Measurements from ENCODE around the gene THBS3. TPM values are rescaled to one million over a fixed set of nuclear protein-coding genes. Genes with fewer than 3 reads are reported as not detected.
"Not testable (repeated sequence)": the region's sequence is repeated elsewhere in the genome, so short reads cannot be mapped to it uniquely, and the experiment has no call there.

The THBS3 gene
- total RNA-seq, 2 experiments from 2014 or later = 25.1 to 26.3 TPM

DNA sequence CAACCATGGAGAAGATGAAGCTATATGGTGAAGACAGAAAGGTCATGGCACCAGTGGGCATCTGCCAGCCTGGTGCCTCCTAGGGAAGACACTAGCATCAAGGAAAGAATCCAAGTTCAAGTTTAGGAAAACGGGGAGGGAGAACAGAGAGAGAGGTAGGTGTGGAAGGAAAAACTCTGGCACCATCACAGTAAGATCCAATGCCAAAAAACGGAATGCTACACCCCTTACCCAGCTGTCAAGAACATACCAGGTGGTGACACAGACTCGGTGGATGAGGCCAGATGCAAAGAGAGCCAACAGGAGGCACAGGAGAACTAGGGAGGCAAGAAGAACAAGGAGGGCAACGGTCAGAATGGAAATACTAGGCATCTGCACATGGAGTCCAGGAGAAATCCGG is 38.2 kb downstream of the THBS3 start:
- POLR2A ChIA-PET = interaction anchor here (2.9 kb wide), 1 partner anchor 78 kb away, joined by 15 read pairs; no protein-coding TSS in a partner anchor
- H3K27me3 Mint-ChIP-seq = no peaks in the 10 kb centered on the region
- ATAC-seq (ENCODE audit: low read depth) (no peak), DNase-seq (no peak)
- H3K4me3 Mint-ChIP-seq = no peak overlapping the region
- peaks cover 28% of the 10 kb centered on the region for H3K4me1 Mint-ChIP-seq
- H3K27ac Mint-ChIP-seq = no peak overlapping the region
- H3K36me3 Mint-ChIP-seq = peaks cover 14% of the 10 kb centered on the region
- no peaks in the 10 kb centered on the region for H3K9me3 Mint-ChIP-seq

DNA sequence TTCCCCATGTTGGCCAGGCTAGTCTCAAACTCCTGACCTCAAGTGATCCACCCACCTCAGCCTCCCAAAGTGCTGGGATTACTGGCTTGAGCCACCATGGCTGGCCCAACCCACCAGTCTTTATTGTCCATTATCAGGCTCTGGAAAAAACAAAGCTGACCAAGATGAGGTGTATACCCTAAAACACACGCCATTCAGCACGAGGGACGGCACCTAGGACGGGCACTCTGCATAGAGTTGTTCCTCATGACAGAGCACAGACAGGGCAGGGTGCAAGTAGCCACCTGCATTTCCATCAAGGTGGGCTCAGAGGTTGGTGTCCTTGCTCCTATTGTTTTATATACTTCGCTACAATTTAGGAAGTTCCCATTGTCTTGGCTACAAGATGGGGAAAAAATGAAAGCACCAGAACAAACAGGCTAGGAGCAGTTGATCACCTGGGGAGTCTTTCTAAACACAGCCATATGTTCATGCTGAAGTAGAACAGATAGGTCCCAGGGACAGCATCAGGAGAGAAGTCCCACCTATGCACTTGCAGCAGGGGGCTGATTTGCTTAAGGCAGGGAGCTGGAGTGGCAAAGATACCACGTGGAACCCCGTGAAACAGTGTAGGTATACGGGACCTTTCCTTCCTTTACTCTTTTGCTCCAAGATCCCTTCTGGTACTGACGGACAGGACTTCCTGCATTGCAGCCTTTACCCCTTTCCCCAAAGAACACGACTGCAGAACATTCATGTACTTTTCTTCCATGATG is 39.1 kb downstream of the THBS3 start:
- Mint-ChIP-seq H3K27me3 (no peaks in the 10 kb centered on the region), H3K36me3 (peaks cover 14% of the 10 kb centered on the region), H3K4me1 (peaks cover 26% of the 10 kb centered on the region), H3K9me3 (no peaks in the 10 kb centered on the region), H3K27ac (no peak overlapping the region), H3K4me3 (no peak overlapping the region)
- POLR2A ChIA-PET = interaction anchor here (1.0 to 2.9 kb wide), 2 partner anchors 77 to 80 kb away, joined by 4 to 15 read pairs; no protein-coding TSS in a partner anchor
- DNase-seq (no peak), ATAC-seq (ENCODE audit: low read depth) (no peak)

DNA sequence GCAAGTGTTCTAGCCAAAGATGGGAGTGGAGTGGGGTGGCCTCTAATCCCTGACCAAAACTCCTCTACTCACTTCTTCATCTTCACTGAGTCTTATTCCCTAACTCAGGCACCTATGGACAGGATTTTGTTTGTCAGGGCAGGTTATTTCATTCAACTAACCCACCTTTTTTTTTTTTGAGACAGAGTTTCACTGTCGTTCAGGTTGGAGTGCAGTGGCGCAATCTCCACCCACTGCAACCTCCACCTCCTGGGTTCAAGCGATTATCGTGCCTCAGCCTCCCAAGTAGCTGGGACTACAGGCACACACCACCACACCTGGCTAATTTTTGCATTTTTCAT is 39.6 kb downstream of the THBS3 start:
- not testable (repeated sequence) for H3K4me3 Mint-ChIP-seq; H3K27me3 Mint-ChIP-seq; ATAC-seq (ENCODE audit: low read depth); H3K27ac Mint-ChIP-seq; DNase-seq; H3K9me3 Mint-ChIP-seq
- H3K4me1 Mint-ChIP-seq = peaks cover 21% of the 10 kb centered on the region
- POLR2A ChIA-PET = interaction anchor here (0.9 to 2.9 kb wide), 4 partner anchors 39 to 83 kb away, joined by 3 to 15 read pairs (median 4); no protein-coding TSS in a partner anchor
- peaks cover 13% of the 10 kb centered on the region for H3K36me3 Mint-ChIP-seq

DNA sequence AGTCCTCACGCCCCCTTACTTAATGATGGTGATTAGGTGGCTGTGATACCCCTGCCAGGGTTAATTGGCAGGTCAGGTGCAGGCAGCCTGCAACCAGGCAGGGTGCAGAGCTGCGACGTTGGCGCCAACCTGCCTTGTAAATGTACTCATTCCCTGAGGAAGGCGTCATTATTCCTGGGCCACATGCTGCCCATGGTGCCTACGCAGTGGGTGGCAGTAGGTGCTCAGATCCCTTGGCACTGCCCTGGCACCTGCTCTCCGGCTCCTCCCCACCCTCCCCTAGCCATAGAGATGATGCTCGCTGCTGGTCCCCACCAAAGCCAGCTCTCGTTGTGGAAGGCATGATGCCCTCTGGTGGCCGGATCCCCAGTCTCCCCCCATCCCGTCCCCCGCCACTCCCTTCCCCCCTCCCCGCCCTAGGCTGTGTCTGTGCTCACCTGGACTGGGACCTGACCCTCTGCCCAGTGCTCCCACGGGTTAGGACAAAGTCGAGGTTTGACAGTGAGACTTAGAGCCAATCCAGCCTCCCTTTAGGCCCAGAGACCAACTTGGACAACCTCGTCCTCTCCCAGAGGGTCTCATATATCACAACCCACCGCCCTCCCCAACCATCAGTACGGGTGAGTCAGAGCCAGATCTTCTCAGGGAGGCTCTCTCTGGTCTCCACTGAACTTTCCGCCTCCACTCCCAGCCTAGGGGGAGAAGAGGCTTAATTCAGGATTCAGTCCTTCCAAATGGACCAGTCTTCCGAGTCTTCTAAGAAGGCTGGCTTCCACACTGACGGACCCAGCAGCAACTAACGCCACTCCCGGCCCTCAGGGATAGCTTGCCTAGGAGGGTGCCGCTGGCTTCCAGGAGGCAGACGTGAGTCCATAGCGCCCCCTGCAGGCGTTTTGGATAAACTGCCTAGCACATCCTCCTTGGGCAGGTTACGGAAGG is 40.3 kb downstream of the THBS3 start:
- ATAC-seq (ENCODE audit: low read depth) = peak; percentile 76
- POLR2A ChIA-PET = interaction anchor here (0.9 to 2.9 kb wide), 4 partner anchors 38 to 82 kb away, joined by 3 to 15 read pairs (median 4); no protein-coding TSS in a partner anchor
- Mint-ChIP-seq H3K4me1 (peaks cover 19% of the 10 kb centered on the region), H3K9me3 (no peaks in the 10 kb centered on the region), H3K36me3 (peaks cover 12% of the 10 kb centered on the region), H3K27ac (peak overlapping the region; percentile 54), H3K4me3 (peak overlapping the region; percentile 63), H3K27me3 (no peaks in the 10 kb centered on the region)
- peak; percentile 87 for DNase-seq

DNA sequence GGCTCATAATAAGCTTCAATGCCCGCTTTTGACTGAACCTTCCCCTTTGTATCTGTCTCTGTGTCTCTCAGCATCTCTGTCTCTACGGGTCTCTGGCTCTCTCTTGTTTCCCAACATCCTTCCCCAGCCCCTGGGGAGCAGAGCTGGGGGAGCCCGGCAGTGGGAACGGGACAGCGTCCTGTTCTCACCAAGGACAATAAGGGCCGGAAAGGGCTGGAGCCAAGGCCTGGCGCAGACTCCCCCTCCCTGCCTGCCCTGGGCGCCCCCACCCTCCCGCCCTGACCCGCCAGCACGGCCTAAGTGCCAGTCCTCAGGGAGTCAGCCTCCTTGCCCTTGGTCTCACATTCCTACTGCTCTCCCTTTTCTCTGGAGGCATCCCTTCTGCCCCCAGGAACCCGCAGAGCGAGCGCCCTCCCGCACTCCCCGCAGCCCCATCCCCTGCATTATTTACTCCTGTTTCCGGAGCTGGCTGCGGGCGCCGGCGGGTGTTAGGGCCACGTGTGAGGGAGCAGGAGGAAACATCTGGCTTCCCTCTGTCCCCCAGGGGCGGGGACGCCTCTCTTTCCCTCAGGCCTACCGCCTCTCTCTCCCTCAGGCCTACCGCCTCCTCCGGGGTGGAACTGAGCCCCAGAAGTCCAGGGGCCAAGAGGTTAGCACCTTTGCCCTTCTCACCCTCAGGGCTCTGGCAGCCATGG is 41.1 kb downstream of the THBS3 start:
- DNase-seq = no peak
- Mint-ChIP-seq H3K4me1 (peaks cover 13% of the 10 kb centered on the region), H3K36me3 (peaks cover 12% of the 10 kb centered on the region), H3K27me3 (no peaks in the 10 kb centered on the region), H3K4me3 (peak overlapping the region; percentile 63), H3K27ac (no peak overlapping the region), H3K9me3 (no peaks in the 10 kb centered on the region)
- POLR2A ChIA-PET = interaction anchor here (1.0 to 2.9 kb wide), 3 partner anchors 37 to 75 kb away, joined by 3 to 15 read pairs (median 3); no protein-coding TSS in a partner anchor
- no peak for ATAC-seq (ENCODE audit: low read depth)

DNA sequence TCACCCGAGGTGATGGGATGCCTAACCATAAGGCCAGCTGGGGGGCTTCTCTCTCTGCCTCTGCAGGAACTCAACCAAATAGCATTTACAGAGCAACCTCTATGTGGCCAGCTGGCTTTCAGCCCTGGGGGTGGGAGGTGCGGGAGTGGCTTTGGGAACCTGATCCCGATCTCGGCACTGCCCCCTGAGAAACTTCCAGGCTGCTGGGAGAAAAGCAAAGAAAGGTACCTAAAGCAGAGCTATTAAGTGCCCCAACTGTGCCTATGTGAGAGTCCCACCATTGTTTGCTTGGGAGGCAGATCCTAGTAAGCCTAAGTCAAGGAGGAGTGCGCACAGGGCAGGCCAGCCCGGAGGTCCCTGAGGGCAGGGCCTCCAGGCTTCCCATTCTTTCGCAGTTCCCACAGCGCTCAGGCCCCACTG is 41.6 kb downstream of the THBS3 start:
- H3K27ac Mint-ChIP-seq = no peak overlapping the region
- POLR2A ChIA-PET = interaction anchor here (1.0 kb wide), 1 partner anchor 75 kb away, joined by 3 read pairs; no protein-coding TSS in a partner anchor
- H3K4me1 Mint-ChIP-seq = peaks cover 13% of the 10 kb centered on the region
- ATAC-seq (ENCODE audit: low read depth) (no peak), DNase-seq (no peak)
- no peaks in the 10 kb centered on the region for H3K9me3 Mint-ChIP-seq
- H3K27me3 Mint-ChIP-seq = no peaks in the 10 kb centered on the region
- H3K36me3 Mint-ChIP-seq = peaks cover 12% of the 10 kb centered on the region
- H3K4me3 Mint-ChIP-seq = no peak overlapping the region

DNA sequence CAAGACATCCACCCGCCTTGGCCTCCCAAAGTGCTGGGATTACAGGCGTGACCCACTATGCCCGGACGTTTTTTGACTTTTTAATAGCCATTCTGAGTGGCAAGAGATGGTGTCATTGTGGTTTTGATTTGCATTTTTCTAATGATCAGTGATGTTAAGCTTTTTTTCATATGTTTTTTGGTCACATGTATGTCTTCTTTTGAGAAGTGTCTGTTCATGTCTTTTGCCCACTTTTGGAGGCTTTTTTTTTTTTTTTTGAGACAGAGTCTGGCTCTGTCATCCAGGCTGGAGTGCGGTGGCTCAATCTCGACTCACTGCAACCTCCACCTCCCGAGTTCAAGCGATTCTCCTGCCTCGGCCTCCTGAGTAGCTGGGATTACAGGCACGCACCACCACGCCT is 43.1 kb downstream of the THBS3 start:
- not testable (repeated sequence) for H3K27ac Mint-ChIP-seq; H3K27me3 Mint-ChIP-seq; ATAC-seq (ENCODE audit: low read depth); H3K36me3 Mint-ChIP-seq; H3K9me3 Mint-ChIP-seq; H3K4me3 Mint-ChIP-seq; DNase-seq
- POLR2A ChIA-PET = interaction anchor here (0.6 to 0.7 kb wide), 2 partner anchors 208 to 858 kb away, joined by 3 to 4 read pairs; no protein-coding TSS in a partner anchor
- H3K4me1 Mint-ChIP-seq = peaks cover 13% of the 10 kb centered on the region

DNA sequence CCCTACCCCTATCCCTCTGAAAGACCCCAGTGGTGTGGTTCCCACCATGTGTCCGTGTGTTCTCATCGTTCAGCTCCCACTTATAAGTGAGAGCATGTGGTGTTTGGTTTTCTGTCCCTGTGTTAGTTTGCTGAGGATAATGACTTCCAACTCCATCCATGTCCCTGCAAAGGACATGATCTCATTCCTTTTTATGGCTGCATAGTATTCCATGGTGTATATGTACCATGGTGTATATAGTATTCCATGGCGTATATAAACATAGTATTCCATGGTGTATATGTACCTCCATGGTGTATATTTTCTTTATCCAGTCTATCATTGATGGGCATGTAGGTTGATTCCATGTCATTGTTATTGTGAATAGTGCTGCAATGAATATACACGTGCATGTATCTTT is 43.9 kb downstream of the THBS3 start:
- ATAC-seq (ENCODE audit: low read depth); H3K4me3 Mint-ChIP-seq; H3K9me3 Mint-ChIP-seq; POLR2A ChIA-PET; H3K27me3 Mint-ChIP-seq; H3K36me3 Mint-ChIP-seq; DNase-seq; H3K27ac Mint-ChIP-seq: not testable (repeated sequence)
- peaks cover 13% of the 10 kb centered on the region for H3K4me1 Mint-ChIP-seq

DNA sequence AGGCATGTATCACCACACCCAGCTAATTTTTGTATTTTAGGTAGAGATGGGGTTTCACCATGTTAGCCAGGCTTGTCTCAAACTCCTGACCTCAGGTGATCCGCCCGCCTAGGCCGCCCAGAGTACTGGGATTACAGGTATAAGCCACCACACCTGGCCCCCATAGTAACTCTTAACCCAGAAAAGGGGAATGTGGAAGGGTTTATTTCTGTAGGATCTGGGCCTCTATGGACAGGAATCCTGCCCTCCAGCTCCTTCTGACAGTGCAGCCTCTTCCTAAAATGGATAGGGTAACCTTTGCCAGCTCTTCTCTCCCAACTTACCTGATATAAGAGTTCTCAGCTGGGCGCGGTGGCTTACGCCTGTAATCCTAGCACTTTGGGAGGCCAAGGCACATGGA is 45.1 kb downstream of the THBS3 start:
- H3K9me3 Mint-ChIP-seq; DNase-seq; H3K27ac Mint-ChIP-seq; H3K4me1 Mint-ChIP-seq; H3K4me3 Mint-ChIP-seq; ATAC-seq (ENCODE audit: low read depth); H3K27me3 Mint-ChIP-seq; POLR2A ChIA-PET; H3K36me3 Mint-ChIP-seq: not testable (repeated sequence)

DNA sequence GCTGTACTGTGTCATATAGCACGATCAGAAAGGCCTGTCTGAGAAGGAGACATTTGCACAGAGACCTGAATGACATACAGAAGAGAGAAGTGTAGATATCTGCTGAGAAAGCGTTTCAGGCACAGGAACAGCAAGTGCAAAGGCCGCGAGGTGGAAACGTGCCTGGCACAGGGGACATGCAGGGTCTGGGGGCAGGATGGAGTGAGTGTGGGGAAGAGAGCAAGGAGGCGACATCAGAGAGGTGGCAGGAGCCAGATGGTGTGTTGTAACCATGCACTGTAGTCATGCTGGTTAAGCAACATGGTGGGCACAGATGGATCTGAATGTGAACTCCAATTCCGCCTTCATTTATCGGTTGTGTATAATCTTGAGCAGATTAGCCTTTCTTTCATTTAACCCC is 47.6 kb downstream of the THBS3 start:
- ATAC-seq (ENCODE audit: low read depth) (no peak), DNase-seq (no peak)
- H3K27ac Mint-ChIP-seq = no peak overlapping the region
- H3K4me3 Mint-ChIP-seq = no peak overlapping the region
- H3K9me3 Mint-ChIP-seq = no peaks in the 10 kb centered on the region
- H3K36me3 Mint-ChIP-seq = no peaks in the 10 kb centered on the region
- POLR2A ChIA-PET = no interaction called here
- H3K4me1 Mint-ChIP-seq = no peaks in the 10 kb centered on the region
- H3K27me3 Mint-ChIP-seq = peaks cover 7% of the 10 kb centered on the region

DNA sequence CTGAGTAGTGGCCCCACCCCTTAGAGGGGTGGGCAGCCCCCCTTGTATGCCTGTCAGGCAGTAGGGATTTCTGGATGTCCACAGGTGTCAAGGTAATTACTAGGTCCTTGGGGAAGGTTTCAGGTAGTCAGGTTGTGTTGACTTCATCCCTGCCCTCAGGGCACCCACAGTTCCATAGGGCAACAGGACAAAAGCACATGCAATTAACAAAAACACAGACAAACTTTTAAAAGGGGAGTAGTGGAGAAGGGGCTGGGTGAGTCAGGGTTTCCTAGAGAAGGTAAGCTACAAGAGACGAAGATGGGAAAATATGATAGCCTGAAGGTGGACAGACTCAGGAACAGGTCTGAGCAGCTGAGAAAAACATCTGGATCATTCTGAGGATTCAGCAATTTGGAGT is 48.7 kb downstream of the THBS3 start:
- Mint-ChIP-seq H3K36me3 (no peaks in the 10 kb centered on the region), H3K4me1 (no peaks in the 10 kb centered on the region), H3K9me3 (no peaks in the 10 kb centered on the region), H3K27ac (no peak overlapping the region), H3K27me3 (peaks cover 13% of the 10 kb centered on the region), H3K4me3 (no peak overlapping the region)
- ATAC-seq (ENCODE audit: low read depth) (no peak), DNase-seq (no peak)
- POLR2A ChIA-PET = no interaction called here

DNA sequence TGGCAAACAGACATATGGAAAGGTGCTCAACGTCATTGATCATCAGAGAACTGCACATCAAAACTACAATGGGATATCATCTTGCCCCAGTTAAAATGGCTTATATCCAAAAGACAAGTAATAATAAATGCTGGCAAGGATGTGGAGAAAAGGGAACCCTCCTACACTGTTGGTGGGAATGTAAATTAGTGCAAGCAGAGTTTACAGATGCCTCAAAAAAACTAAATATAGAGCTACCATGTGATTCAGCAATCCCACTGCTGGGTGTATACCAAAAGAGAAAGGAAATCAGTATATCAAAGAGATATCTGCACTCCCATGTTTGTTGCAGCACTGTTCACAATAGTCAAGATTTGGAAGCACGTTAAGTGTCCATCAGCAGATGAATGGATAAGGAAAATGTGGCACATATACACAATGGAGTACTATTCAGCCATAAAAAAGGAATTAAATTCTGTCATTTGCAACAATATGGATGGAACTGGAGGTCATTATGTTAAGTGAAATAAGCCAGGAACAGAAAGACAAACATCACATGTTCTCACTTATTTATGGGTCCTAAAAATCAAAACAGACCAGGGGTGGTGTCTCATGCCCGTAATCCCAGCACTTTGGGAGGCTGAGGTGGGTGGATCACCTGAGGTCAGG is 51.6 kb downstream of the THBS3 start:
- POLR2A ChIA-PET; H3K4me3 Mint-ChIP-seq; H3K9me3 Mint-ChIP-seq; ATAC-seq (ENCODE audit: low read depth); H3K36me3 Mint-ChIP-seq; H3K27ac Mint-ChIP-seq; H3K4me1 Mint-ChIP-seq; DNase-seq: not testable (repeated sequence)
- peaks cover 17% of the 10 kb centered on the region for H3K27me3 Mint-ChIP-seq
